Measurements from ENCODE around the gene MED1.
"Not testable (repeated sequence)": the region's sequence is repeated elsewhere in the genome, so short reads cannot be mapped to it uniquely, and the experiment has no call there.

Gene MED1

GRCh38 chr17:39450847-39451581 is at the start of gene MED1:
Gene MED1, minus strand, starts transcription at chr17:39451263. Its CDS starts 201 bp downstream, at chr17:39451062.
- DNase-seq (ENCODE audit: extremely low read depth, low read depth), result peak; percentile 96
- no peak for TF ChIP-seq CTCF (IDR thresholded peaks at IDR 0.05; ENCODE audit: low read depth, low read length)

GRCh38 chr17:39496921-39497320 is 45.9 kb upstream of the MED1 start:
- not testable (repeated sequence) for DNase-seq (ENCODE audit: extremely low read depth, low read depth)

GRCh38 chr17:39487946-39488345 is 36.9 kb upstream of the MED1 start:
- no peak for TF ChIP-seq CTCF (IDR thresholded peaks at IDR 0.05; ENCODE audit: low read depth, low read length)
- DNase-seq (ENCODE audit: extremely low read depth, low read depth), result no peak

GRCh38 chr17:39487490-39487889 is 36.4 kb upstream of the MED1 start:
- not testable (repeated sequence) for DNase-seq (ENCODE audit: extremely low read depth, low read depth)

GRCh38 chr17:39486242-39486641 is 35.2 kb upstream of the MED1 start:
- TF ChIP-seq CTCF (IDR thresholded peaks at IDR 0.05; ENCODE audit: low read depth, low read length), result no peak
- peak; percentile 75 for DNase-seq (ENCODE audit: extremely low read depth, low read depth)

- TF ChIP-seq CTCF (IDR thresholded peaks at IDR 0.05; ENCODE audit: low read depth, low read length), result no peak
- peak; percentile 81 for DNase-seq (ENCODE audit: extremely low read depth, low read depth)
Observed at GRCh38 chr17:39485555-39485954, 34.5 kb upstream of the MED1 start.

GRCh38 chr17:39484178-39484577 is 33.1 kb upstream of the MED1 start:
- DNase-seq (ENCODE audit: extremely low read depth, low read depth), result no peak
- no peak for TF ChIP-seq CTCF (IDR thresholded peaks at IDR 0.05; ENCODE audit: low read depth, low read length)

- DNase-seq (ENCODE audit: extremely low read depth, low read depth), result no peak
- TF ChIP-seq CTCF (IDR thresholded peaks at IDR 0.05; ENCODE audit: low read depth, low read length), result no peak
Observed at GRCh38 chr17:39483506-39483905, 32.4 kb upstream of the MED1 start.

- not testable (repeated sequence) for DNase-seq (ENCODE audit: extremely low read depth, low read depth)
Observed at GRCh38 chr17:39479631-39480030, 28.6 kb upstream of the MED1 start.
